GM23248 (cell line): ENCODE data around the gene CDH20. TPM values are rescaled to one million over a fixed set of nuclear protein-coding genes. Genes with fewer than 3 reads are reported as not detected.
A peak's percentile ranks its signal among the peaks of the same experiment; 100 is the strongest.

Source experiments
- DNase-seq: peaks from one replicate; pipeline ENCODE4 v3.0.0-alpha.2; 2015
- H2AFZ ChIP-seq: fragments of 200-600 bp; sonication (generic); 2 replicates; pipeline ENCODE4 v1.6.1; 2016; ENCODE audit warnings: antibody characterized with exemption
- H3F3A ChIP-seq: fragments of 200-600 bp; sonication (generic); 2 replicates; pipeline ENCODE4 v1.6.1; 2016; ENCODE audit warnings: mild to moderate bottlenecking, antibody characterized with exemption, mixed run types; ENCODE audit not compliant: insufficient read depth
- H3K27ac ChIP-seq: fragments of 200-600 bp; sonication (generic); 2 replicates; pipeline ENCODE4 v1.5.1; 2016; ENCODE audit warnings: mild to moderate bottlenecking
- H3K27me3 ChIP-seq: fragments of 200-600 bp; sonication (generic); replicated peaks from 2 replicates; pipeline ENCODE4 v1.6.1; 2016; ENCODE audit warnings: mild to moderate bottlenecking; ENCODE audit not compliant: insufficient read depth
- H3K36me3 ChIP-seq: fragments of 200-600 bp; sonication (generic); 2 replicates; pipeline ENCODE4 v1.6.1; 2016; ENCODE audit warnings: low read depth, mild to moderate bottlenecking
- H3K4me1 ChIP-seq: fragments of 200-600 bp; sonication (generic); 2 replicates; pipeline ENCODE4 v1.6.1; 2016; ENCODE audit warnings: mild to moderate bottlenecking; ENCODE audit not compliant: insufficient read depth
- H3K4me2 ChIP-seq: fragments of 200-600 bp; sonication (generic); one replicate; pipeline ENCODE4 v1.6.1; 2016; ENCODE audit warnings: mild to moderate bottlenecking; ENCODE audit not compliant: unreplicated experiment
- H3K4me3 ChIP-seq: fragments of 200-600 bp; sonication (generic); 2 replicates; pipeline ENCODE4 v1.5.1; 2016; ENCODE audit warnings: mild to moderate bottlenecking
- H3K79me2 ChIP-seq: fragments of 200-600 bp; sonication (generic); 2 replicates; pipeline ENCODE4 v1.6.1; 2016; ENCODE audit warnings: mild to moderate bottlenecking; ENCODE audit not compliant: insufficient read depth
- H3K9ac ChIP-seq: fragments of 200-600 bp; sonication (generic); 2 replicates; pipeline ENCODE4 v1.6.1; 2016; ENCODE audit warnings: mild to moderate bottlenecking
- H3K9me2 ChIP-seq: fragments of 200-600 bp; sonication (generic); 2 replicates; pipeline ENCODE4 v1.6.1; 2016; ENCODE audit warnings: mixed run types, mild to moderate bottlenecking, moderate library complexity; ENCODE audit not compliant: insufficient read depth
- H3K9me3 ChIP-seq: fragments of 200-600 bp; sonication (generic); one replicate; pipeline ENCODE4 v1.6.1; 2017; ENCODE audit warnings: low read depth
- H4K20me1 ChIP-seq: fragments of 200-600 bp; sonication (generic); 2 replicates; pipeline ENCODE4 v1.6.0; 2016; ENCODE audit not compliant: insufficient read depth
- EZH2 ChIP-seq: fragments of 200-600 bp; sonication (generic); IDR thresholded peaks from 2 replicates; pipeline ENCODE4 v1.6.1; 2018; ENCODE audit warnings: antibody characterized with exemption, mild to moderate bottlenecking; ENCODE audit not compliant: insufficient read depth, poor library complexity, severe bottlenecking
- EZH2phosphoT487 ChIP-seq: fragments of 200-600 bp; sonication (generic); IDR thresholded peaks from 2 replicates; pipeline ENCODE4 v1.6.1; 2018; ENCODE audit warnings: antibody characterized with exemption, moderate library complexity, mild to moderate bottlenecking, low read depth; ENCODE audit not compliant: insufficient read depth
- WGBS, 2 experiments: methylation state at CpG; one replicate each; pipeline ENCODE4 v1.1.6; 2015 to 2017; ENCODE audit warnings: low lambda C conversion rate in 2 of 2, low coverage in 1 of 2; ENCODE audit errors: missing lambda C conversion rate in 2 of 2; 5-methylcytosine and 5-hydroxymethylcytosine counted together
- in situ Hi-C: fragments of 300-500 bp; cut with MboI; formaldehyde crosslinking; loops from 2 replicates; pipeline ENCODE4 v1.15.0; 2020
- polyA plus RNA-seq: library from polyadenylated mRNA; unstranded; fragments of >200 nt; fragmentation: Nextera tagmentation; extraction: Ambion mirVana; gene quantifications from 2 replicates; pipeline ENCODE4 v1.2.1, GENCODE V29; 2016
- total RNA-seq: library from RNA; depleted of rRNA; stranded (reverse); fragments of >200 nt; shearing (Covaris generic); gene quantifications from 2 replicates; pipeline ENCODE4 v1.2.3, GENCODE V29; 2014

The CDH20 gene
- total and polyA plus RNA-seq, 2 experiments from 2014 or later = not detected

DNA sequence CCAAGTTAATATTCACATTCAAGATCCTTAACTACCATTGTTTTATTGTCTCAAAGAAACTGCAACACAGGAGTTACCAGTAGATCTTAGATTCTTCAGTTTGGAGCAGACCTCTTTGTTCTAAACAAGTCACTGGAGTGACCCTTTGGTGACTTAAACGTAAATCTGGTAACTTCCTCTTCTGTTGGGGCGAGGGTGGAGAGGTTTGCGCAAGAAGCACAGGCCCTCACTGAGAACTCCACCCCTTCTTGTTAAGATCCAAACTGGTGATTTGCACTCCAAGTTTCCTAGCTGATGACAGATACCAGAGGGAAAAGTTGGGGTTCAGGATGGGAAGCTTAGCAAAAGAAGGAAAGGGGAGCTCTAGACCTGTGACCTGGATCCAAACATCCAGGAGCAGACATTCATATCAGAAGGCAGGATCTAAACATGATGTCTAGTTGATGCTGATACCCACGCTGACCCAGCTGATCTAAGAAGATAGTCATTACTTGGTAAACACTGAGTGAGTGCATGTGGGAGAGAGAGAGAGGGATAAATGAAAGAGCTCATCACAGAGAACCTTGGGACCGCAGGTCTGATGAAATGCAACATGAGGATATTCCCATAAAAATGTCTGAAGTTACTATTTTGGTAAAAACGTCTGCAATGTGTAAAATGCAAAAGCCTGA lies 256.0 kb downstream of the CDH20 start:
- Histone ChIP-seq H3K4me1 (peaks cover 23% of the 10 kb centered on the region), H3K4me2 (no peak overlapping the region), H3K9me2 (no peaks in the 10 kb centered on the region), H3F3A (no peaks in the 10 kb centered on the region), H3K27ac (no peak overlapping the region), H3K36me3 (no peaks in the 10 kb centered on the region), H3K4me3 (no peak overlapping the region), H2AFZ (no peak overlapping the region), H4K20me1 (no peaks in the 10 kb centered on the region), H3K27me3 (no peaks in the 10 kb centered on the region), H3K79me2 (no peaks in the 10 kb centered on the region), H3K9me3 (no peaks in the 10 kb centered on the region), H3K9ac (no peak overlapping the region)
- 66 to 68% methylated on average over 6 of the region's 6 CpGs for WGBS, 2 experiments
- no peak for DNase-seq
- no peak for TF ChIP-seq EZH2phosphoT487
- no peak for TF ChIP-seq EZH2
- in situ Hi-C loops = loop anchor here (10.0 kb wide), 1 partner anchor 306 kb away; the partner anchor contains the start of gene RNF152

DNA sequence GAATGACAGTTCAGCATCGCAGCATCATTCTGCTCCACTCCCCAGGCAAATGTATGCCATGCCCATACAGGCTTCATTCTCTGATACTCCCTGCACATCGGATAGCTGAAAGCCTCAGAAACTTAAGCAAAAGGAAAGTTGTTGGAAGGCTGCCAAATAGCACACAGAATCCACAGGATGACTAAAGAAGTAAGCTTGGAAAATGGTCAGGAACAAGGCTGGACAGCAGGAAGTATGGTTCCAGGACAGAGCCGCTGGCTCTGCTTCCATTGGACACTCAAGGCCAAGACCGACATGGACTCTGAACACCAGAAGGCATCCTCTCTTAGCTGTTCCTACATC lies 256.5 kb downstream of the CDH20 start:
- H2AFZ ChIP-seq = no peak overlapping the region
- H3K4me3 ChIP-seq = no peak overlapping the region
- no peaks in the 10 kb centered on the region for H4K20me1 ChIP-seq
- no peaks in the 10 kb centered on the region for H3K79me2 ChIP-seq
- in situ Hi-C loops = loop anchor here (10.0 kb wide), 1 partner anchor 305 kb away; the partner anchor contains the start of gene RNF152
- H3K27ac ChIP-seq = no peak overlapping the region
- no peaks in the 10 kb centered on the region for H3K36me3 ChIP-seq
- no peaks in the 10 kb centered on the region for H3K9me3 ChIP-seq
- H3F3A ChIP-seq = no peaks in the 10 kb centered on the region
- peaks cover 23% of the 10 kb centered on the region for H3K4me1 ChIP-seq
- 66% methylated on average over 4 of the region's 4 CpGs for WGBS, 2 experiments
- H3K9me2 ChIP-seq = no peaks in the 10 kb centered on the region
- H3K27me3 ChIP-seq = no peaks in the 10 kb centered on the region
- TF ChIP-seq EZH2phosphoT487 = no peak
- no peak for TF ChIP-seq EZH2
- no peak overlapping the region for H3K4me2 ChIP-seq
- DNase-seq = peak; percentile 56
- no peak overlapping the region for H3K9ac ChIP-seq

DNA sequence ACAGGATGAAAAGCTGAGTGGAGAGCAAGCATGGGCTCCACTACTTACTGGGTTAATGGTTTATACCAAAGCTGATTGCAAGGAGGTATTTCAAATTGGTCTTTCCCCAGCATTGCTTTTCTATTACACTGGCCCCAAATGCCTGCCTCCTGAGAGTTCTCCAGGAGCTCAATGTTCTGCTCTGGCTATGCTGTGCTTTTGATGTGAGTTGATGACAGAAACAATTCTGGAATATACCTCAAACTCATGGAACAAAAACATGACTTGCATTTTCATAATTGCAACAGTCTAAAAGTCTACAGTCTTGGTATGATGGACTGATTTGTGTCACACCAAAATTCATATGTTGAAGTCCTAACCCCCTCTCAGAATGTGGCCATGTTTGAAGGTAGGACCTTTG lies 258.0 kb downstream of the CDH20 start:
- in situ Hi-C loops = no loop called here

DNA sequence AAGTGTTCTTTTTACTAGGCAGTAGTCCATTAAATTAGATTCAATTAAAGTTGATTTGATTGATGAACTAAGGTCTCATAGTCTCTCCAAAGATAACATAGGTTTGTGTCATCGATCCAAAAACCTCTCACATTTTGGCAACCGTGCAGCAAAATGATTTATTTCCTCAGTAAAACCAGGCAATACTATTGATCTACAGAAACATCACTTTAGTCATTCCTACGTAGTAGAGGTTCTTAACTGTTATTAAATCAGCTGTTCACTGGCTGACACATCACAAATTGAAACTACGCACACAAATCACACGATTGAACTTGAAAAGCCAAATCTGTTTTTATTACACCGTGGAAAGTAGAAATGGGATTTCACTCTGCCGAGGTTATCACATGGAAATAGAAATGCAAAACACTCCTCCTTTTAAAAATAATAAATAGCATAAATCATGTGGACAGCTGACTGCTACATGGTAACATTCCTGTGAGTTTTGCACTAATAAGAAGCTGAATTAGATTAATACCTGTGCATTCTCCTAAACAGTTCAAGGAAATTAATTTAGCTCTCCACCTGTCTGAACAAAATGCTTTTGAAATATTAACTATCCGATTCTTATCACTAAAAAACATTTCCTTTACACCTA lies 262.5 kb downstream of the CDH20 start:
- TF ChIP-seq EZH2phosphoT487 = no peak
- TF ChIP-seq EZH2 = no peak
- no peak overlapping the region for H3K27ac ChIP-seq
- no peaks in the 10 kb centered on the region for H3K9me2 ChIP-seq
- H3K4me2 ChIP-seq = peak overlapping the region; percentile 49
- in situ Hi-C loops = no loop called here
- H3F3A ChIP-seq = 0 out of 2 replicates have a peak, but pooled peaks cover 4% of the 10 kb centered on the region
- DNase-seq = peak; percentile 30
- no peaks in the 10 kb centered on the region for H3K36me3 ChIP-seq
- H3K4me3 ChIP-seq = peak overlapping the region; percentile 20; the same call in 1 of the 2 replicates
- peaks cover 16% of the 10 kb centered on the region for H3K4me1 ChIP-seq
- no peaks in the 10 kb centered on the region for H3K9me3 ChIP-seq
- H4K20me1 ChIP-seq = no peaks in the 10 kb centered on the region
- H3K79me2 ChIP-seq = no peaks in the 10 kb centered on the region
- no peaks in the 10 kb centered on the region for H3K27me3 ChIP-seq
- peak overlapping the region; percentile 1; the same call in 1 of the 2 replicates for H3K9ac ChIP-seq
- 20% methylated on average over 8 of the region's 8 CpGs for WGBS, 2 experiments
- 0 out of 2 replicates have a peak overlapping the region, but pooled peaks have one; percentile 19 for H2AFZ ChIP-seq

More for the DNA sequence above, 258.0 kb downstream of the CDH20 start:
- H3K9me2 ChIP-seq = no peaks in the 10 kb centered on the region
- no peak overlapping the region for H3K27ac ChIP-seq
- H3K4me3 ChIP-seq = no peak overlapping the region
- no peaks in the 10 kb centered on the region for H3F3A ChIP-seq
- H3K9me3 ChIP-seq = no peaks in the 10 kb centered on the region
- no peaks in the 10 kb centered on the region for H4K20me1 ChIP-seq
- H3K4me1 ChIP-seq = peaks cover 35% of the 10 kb centered on the region
- H3K36me3 ChIP-seq = no peaks in the 10 kb centered on the region
- TF ChIP-seq EZH2 (no peak), EZH2phosphoT487 (no peak)
- H3K9ac ChIP-seq = no peak overlapping the region
- H3K79me2 ChIP-seq = no peaks in the 10 kb centered on the region
- H3K4me2 ChIP-seq = no peak overlapping the region
- H2AFZ ChIP-seq = no peak overlapping the region
- DNase-seq = no peak
- no peaks in the 10 kb centered on the region for H3K27me3 ChIP-seq
